Left hindlimb (tissue), 1 donor: ENCODE measurements around the gene TMEM144.
"Not testable (repeated sequence)": the region's sequence is repeated elsewhere in the genome, so short reads cannot be mapped to it uniquely, and the experiment has no call there.

ENCODE experiments used
- DNase-seq: peaks from one replicate; pipeline ENCODE4 v3.0.0-alpha.2; 2018

TMEM144 gene

DNA sequence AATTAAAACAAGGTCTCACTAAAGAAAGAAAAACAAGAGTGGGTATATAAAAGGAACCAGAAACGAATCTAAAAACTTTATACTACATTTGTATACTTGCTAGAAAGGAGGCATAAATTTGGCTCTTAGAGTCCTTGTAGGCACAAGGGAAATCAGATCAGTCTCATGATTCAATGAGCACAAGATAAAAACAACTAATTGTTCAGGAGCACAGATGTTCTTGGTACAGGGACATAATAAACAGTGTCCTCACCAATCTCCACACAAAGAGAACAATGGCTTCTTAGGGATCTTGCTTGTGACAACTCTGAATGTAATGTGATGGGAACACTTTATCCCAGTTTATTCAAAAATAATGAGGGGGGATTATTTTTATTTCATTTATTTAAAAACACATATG lies 28.3 kb downstream of the TMEM144 start:
- DNase-seq: no peak

DNA sequence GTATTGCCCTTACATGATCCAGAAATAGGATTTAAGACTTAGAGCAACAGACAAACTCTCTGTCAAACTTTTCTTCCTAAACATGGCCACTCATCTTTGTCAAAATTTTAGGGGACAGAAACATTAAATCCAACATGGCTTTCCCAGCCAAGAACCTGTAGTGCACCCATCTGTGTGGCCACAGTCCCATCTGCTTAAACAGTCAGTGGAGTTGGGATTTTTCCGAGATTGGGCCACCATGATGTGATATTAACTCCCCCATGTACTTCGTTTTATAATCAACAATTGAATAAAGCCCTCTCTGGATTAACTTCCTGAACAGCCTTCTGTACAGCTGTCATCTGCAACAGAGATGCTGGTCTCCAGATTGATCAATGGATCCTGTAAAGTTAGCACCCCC lies 28.9 kb downstream of the TMEM144 start:
- DNase-seq: no peak

DNA sequence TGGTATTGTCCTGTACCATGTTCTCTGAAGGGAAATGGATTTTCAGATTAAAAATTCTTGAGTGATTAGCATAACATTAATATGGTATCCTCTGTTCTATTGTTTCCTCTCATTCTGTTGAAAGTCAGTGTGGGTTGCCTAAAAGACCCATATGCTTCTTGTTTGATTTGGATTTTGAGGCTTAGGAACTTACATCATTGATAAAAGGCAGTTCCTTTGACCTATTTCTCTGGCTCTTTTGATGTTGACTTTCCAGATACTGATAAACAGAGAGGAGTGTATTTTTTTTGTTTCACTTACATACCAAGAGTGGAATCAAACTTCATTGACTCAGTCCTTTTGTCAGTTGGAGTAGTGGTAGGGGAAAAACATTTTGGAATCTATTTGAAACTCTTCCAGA lies 32.8 kb downstream of the TMEM144 start:
- no peak for DNase-seq

DNA sequence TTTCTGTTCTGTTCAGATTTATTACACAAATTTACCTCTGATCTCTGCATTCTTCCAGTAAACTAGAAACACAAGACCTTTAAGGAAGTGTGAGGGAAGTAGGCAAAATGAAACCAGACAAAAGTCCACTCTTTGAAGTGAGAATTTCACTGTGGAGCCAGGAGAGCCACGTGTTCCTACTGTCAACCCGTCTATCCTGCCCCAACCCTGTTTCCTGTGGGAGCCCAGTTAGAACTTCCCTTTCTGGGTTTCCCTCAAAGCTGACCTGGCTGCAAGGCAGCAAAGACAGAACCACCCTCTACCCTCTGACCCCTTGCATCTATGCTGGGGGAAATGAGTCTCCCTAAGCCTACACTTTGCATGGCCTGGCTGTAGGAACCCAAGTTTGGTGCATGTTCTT lies 40.0 kb downstream of the TMEM144 start:
- no peak for DNase-seq

DNA sequence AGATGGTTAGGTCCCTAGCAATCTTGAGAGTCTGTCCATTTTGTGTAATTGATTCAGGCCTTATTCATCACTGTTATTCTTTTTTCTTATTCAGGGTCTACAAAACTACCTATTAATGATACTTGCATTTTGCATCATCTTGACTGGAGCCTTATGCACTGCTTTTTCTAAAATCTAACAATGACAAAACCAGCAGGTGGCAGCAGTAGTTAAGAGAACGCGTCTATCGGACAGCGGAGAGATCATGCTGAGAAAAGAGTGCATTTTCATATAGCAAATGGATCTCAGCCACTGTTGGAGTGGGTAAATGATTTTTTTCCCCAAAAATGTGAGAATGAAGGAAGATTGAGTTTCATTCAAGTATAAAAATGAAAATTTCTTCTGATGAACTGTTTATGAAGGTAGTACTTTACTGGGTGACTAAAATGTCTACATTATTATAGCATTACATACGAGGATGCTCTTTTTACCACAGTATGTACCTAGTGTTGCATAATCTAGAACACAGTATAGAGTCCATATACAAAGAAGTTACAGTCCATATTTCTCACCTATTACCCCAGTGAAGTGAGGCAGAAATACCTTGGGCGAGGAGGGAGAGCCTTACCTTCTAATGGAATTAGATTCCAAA lies 43.2 kb downstream of the TMEM144 start:
- peak; percentile 30 for DNase-seq

DNA sequence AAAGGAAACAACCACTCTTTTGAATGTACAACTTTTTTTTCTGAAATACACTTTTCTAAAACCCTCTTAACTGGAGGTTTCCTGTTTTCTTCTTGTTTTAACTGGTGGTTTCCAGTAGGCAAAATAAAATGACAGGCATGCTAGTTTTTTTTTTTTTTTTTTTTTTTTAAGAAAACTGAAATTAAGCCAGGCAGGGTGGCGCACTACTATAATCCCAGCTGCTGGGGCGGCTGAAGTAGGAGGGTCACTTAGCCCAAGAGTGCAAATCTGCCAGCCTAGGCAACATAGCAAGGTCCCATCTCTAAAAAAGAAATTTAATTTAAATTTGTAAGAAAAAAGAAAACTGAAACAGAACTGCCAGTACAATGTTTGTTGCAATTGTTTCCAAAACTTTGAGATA lies 44.0 kb downstream of the TMEM144 start:
- DNase-seq: no peak

DNA sequence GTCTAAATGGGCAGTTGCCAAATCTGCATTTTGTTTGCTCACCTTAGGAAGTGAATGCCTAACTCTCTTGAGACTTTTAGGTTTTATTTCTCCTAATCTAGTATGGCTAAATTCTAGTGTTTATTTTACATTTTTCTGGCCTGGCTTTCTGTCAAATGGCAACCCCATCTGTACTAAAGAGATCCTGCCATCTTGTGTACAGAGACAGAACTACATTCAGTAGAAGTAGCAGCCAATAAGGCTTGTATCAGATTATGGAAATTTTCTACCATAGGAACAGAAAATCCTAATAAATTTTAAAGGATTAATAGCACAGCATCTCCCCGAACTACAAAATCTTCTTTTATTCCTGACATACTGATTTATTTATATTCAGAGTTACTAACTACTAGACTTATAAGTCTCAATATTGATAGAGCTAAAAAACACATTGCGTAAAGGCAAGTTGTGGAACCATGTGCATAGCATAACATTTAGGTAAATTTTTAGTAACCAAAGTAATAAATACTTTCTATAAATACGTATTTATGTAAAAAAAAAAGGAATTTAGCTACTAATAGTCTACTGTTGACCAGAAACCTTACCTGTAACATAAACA lies 45.5 kb downstream of the TMEM144 start:
- no peak for DNase-seq

DNA sequence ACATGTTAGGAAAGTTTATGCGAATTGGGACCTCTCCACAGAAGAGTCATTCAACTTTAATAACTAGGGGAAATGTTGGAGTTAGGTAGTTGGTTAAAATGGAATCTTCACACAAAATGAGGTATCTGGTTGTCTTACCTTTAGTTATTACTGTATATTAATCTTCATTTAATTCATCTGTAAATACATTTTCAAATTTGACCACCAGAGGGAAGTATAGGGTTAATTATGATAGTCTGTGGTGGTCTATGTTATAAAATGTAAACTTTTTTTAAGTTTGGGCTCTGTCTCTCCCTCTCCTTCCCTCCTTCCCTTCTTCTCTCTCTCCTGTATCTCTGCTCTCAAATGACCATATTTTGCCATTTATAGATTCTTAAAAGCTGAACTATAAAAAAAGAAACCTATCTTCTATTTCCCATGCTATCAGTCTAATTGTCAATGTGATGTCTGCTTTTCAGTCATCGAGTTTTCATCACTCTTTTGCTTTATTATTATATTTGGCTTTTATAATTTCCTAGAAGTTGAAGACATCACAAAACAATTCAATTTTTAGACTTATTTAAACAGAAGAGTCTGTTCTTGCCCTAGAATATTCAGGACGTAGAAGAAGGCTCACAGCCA lies 49.8 kb downstream of the TMEM144 start:
- DNase-seq: no peak

DNA sequence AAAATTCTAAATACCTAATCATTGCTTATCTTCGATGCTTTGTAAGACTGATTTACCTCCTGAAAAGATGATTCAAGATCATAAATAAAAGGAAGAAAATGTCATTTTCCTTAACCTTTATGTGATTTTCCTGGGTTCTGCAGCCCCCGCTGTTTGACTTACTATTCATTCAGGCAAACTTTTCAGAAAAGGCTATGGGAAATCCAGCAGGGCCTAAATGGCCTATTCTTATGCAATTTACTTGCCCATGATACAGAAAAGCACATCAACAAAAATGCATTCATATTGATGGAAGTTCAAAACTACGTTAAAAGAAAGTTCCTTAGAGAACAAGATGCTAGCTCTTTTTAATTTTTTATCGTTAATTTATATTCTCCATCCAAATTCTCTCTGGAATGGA lies 51.2 kb downstream of the TMEM144 start:
- DNase-seq: no peak

DNA sequence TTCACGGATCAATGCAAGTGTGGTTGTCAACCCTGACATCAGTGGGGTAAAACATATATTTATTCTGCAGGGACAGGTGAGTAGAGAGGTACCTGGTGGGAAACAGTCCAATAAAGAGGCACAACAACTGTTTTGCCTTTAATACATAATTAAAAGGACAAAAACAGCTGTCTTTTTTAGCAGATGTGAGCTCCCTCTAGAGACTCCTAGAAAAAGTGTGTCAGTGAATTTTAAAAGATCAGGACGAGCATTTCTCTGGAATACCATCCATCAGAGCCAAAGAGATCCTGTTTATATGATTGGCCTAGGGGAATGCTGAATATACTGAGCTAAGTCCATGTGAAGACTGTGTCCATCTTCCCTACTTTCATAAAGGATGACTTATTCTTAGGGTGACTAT lies 58.3 kb downstream of the TMEM144 start:
- no peak for DNase-seq

DNA sequence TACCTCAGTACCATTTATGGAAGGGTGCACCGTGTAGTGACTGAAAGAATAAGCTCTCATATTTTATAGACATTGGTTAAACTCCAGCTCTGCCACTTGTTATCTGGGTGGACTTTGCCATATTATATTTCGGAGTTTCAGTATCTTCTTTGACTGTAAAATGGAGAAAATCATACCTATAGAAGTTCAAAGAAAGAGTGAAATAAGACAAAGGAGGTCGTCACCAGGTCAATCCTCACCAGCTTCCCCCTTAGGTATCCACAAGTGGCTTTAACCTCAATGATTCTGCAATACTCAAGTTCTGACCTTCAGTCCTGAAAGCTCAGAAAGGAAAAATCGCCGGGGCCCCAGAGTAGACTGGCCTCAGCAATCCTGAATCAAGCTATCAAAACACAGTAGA lies 64.3 kb downstream of the TMEM144 start:
- no peak for DNase-seq

DNA sequence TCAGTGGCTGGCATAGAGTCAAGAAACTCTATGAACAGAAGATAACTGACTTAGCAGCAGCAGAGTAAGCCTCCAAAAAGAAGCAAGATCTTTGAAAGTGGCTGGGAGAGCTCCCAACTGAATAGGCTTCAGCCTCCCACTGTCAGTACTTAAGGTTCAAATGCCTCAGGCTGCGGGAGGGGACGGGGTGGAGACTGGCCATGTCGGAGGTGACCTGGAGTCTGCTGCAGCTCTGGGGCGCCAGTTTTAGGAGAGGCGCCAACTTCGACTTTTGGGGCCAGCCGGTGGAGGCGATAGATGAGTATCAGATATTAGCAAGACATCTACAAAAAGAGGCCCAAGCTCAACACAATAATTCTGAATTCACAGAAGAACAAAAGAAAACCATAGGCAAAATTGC lies 67.3 kb downstream of the TMEM144 start:
- DNase-seq: no peak

DNA sequence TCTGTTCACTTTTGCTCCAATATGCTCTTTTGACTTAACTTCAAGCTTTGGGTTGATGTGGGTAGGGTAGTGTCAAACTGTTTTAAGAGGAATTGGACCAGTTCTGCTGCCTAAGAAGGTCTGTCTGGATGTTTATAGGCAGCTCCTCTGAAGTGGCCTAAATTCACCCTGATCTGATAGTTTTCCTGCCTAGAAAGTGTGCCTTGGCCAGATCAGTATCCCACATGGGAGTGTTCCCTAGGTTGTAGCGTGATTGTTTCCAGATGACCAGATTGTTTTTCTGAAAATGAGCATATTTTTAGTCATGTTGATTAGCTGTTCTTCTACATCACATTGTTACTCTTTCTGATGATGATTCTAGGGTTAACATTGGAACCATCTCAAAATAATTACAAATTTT lies 68.8 kb downstream of the TMEM144 start:
- DNase-seq: not testable (repeated sequence)

DNA sequence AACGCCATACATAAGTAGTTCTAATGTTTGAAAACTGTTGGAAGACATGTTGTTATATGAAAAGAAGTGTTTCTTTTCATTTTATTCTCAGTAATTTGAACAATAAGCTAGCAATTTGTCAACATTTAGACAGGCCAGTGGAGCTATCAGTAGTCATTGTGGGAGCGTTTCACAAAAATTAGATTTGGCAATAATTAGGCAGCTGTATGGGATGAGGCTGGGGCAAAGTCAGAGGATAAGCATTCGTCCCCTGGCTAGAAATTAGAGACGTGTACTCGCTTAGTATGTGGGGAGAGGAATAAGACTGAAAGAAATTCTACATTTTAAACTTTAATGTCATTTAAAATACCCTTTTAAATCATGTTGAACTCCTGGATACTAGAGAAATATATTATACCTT lies 70.6 kb downstream of the TMEM144 start:
- no peak for DNase-seq

DNA sequence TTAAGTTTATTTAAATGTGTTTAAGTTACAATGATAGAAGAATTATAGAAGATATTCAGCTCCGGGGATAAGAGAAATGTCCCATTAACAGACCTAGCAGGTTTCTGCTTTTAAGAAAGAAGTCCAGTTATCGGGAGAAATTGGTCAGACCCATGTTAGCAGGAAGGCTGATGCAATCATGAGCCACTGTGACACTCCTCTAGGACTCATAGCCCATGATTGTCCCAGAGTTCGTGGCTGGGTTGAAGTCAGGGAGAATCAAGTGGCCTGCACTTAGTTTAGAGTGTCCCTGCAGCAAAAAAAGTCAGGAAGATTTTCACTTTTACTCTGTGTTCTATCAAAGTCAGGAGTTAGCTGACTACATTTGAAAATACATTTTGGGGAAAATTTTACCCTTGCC lies 72.0 kb downstream of the TMEM144 start:
- DNase-seq: no peak

DNA sequence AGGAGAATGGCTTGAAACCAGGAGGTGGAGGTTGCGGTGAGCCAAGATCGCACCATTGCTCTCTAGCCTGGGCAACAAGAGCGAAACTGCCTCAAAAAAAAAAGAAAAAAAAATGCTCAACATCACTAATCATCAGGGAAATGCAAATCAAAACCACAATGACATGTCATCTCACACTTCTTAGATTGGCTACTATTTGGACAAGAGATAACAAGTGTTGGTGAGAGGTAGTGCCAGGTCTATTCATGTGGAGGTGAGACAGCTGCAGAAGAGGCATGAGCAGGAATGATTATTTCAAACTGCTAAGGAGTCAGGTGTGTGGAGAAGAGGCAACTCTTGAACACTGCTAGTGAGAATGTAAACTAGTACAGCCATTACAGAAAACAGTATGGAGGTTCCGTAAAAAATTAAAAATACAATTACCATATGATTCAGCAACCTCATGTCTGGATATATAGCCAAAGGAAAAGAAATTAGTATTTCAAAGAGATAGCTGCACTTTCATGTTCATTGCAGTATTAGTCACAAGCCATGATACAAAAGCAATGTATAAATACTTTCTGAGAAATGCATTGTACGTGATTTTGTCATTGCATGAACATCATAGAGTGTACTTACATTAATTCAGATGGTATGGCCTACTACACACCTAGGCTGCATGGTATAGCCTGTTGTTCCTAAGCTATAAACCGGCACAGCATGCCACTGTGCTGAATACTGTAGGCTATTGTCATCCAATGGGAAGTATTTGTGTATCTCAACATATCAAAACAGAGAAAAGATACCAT lies 75.3 kb downstream of the TMEM144 start:
- no peak for DNase-seq

DNA sequence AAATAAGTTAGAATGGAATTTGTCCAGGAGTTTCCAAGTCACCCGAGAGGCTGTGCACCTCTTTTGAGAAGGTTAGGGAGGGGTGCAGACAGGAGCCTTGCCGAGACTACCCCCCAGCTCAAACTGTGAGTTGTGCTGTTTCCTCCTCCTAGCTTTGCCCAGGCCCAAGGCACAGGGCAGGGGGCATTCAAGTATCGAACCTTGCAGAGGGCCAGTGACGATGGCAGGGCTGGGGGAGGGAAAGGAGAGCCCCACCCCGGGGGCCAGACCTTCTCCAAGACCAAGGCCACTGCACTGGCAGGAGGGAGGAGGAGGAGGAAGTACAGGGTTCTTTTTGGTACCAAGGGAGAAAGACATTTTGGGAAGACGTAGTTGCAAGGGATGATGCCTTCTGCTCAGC lies 80.6 kb downstream of the TMEM144 start:
- no peak for DNase-seq

DNA sequence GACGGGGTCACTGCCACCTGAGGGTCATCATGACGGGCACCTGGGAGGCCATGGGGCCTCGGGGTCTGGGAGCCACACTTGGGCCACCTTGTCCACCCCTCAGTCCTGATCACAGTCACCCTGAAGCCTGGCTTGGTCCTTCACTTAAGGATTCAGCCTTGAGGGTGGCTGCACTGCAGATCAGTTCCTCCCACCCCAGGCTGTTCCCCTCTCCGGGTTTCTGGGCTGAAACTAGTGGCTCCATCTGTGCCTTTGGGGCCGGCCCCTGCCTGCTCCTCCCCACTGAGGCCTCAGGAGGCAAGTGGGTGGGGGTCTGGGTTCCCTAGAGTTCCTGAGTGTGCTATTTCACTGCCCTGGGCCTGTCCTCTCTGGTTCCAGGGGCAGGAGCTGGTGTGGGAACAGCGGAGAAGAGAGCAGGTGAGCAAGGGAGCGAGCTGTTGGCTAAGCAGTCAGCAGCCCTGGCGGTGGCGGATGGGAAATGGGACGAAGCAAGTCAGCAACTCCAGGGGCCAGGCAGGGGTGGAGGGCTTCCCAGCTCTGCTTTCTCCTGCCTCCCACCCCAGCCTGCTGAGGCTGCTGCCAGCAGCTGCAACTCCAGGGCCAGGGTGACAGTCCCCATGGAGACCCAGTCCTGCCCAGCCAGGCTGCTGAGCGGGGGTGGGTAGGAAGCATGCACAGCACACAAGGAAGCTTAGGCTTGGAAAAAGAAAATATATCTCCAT lies 81.2 kb downstream of the TMEM144 start:
- DNase-seq: no peak

DNA sequence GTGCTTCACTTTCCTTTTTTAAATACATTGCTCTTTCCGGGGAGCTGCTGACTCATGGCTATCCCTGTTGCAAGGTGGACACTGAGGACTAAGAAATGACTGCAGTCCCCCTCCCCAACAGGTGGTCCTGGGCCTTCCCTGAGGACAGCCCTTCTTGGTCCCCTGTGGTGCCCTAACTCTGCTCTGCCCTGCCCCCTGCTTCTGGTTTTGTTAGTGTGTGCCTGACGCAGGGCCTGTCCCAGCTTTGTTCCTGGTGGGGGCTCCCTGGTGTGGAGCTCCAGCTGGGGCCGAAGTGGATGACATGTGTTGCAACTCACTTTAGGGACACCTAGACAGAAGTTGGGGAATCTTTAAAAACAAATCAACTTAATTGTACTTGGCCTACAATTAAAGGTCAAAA lies 81.9 kb downstream of the TMEM144 start:
- DNase-seq: no peak

DNA sequence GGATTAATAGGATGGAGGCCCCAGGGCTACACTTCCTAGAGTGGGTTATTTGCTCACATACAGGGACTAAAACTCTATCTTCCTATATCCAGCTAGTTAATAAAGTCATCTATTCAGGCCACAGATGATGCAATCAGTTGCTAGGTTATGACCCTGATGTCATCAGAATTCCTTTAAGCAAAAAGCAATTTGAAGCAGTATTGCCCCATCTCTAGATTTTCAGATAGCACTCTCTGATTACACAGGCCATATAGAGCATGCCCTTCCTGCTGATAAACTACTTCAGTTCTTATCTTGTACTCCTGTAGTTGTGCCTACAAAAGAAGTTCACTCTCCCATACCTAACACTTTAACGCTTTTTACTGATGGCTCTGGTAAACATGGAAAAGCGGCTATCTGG lies 84.8 kb downstream of the TMEM144 start:
- DNase-seq: no peak

DNA sequence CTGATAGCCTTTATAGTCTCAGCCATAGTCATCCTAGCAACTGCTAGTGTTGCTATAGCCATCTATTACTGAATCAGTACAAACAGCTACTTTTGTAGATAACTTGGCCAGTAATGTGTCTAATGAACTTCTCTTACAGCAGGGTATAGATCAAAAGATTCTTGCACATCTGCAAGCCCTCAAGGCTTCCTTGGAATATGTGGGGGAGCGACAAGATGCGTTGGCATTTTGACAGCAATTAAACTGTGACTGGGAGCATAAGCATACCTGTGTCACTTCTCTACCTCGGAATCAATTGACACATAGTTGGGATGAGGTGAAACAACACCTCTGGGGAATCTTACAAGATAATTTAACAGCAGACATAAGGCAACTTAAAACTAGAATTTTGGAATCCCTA lies 87.6 kb downstream of the TMEM144 start:
- DNase-seq: no peak

DNA sequence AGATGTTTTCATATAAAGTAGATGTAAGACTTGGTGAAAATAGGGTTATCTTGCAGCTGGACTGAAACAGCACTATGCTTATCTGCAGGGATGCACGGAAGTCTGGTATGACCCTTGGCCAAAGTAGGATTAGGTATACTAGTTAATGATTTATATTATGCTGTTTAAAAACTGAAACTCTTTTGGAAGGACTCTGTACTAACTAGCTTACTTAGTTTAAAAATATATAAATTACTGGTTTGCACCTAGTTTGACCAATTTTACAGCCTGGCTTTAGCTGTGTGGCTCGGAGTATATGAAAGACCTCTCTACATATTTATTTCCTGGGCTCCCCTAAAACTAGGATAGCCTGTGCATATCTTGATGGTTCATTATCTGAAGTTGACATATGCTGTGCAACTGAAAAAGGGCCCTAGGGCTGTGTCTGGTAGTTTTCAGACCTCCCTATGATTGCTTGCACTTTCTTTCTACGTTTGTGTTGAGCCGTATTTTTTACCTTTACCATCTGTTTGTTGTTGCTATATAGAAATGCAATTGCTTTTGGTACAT lies 89.2 kb downstream of the TMEM144 start:
- DNase-seq: no peak

DNA sequence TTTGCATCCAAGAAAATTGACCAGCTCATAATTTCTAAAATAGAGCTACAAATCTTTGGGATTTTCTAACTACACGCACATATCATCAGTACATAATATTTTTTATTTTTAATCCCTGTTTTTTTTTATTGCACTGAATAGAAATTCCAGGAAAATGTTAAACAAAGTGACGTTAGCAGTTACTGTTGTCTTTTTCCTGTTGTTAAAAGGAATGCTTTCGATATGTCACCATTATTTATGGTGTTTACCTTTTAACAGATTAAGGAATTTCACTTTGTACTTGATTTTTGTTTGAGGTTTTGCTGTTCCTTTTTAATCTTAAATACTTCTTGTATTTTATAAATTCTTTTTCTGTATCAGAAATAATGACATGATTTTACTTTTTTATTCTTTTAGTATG lies 89.7 kb downstream of the TMEM144 start:
- DNase-seq: no peak
